ENCODE results near the gene GSTO1. TPM values are rescaled to one million over a fixed set of nuclear protein-coding genes. Genes with fewer than 3 reads are reported as not detected.

The GSTO1 gene
- total and polyA plus RNA-seq, 9 of the 15 experiments (the other 6 are each of a cell fraction or from before 2014, with no cell fraction given) = 136 to 592 (median 237) TPM

DNA sequence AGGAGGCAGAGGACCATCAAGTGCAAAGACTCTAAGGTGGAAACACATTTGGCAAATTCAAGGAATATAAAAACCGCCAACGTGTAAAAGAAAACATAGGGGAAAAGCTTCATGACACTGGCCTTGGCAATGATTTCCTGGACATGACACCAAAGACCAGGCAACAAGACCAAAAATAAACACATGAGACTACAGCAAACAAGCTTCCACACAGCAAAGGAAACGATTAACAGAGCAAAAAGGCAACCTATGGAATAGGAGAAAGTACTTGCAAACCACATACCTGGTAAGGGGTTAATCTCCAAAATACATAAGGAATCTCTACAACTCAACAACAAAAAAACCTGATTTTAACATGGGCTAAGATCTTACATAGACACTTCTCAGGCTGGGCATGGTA, 3.5 kb downstream of the GSTO1 start:
- peaks cover 17 to 34% of the 10 kb centered on the region in 2 experiments; a peak in 4 of 5 replicates for H3K4me1 ChIP-seq (replicated peaks in 1 of 2; ENCODE audit: control insufficient read depth in 2 of 2, insufficient read depth in 2 of 2, low read length in 2 of 2)
- H3K36me3 ChIP-seq (ENCODE audit: control insufficient read depth, insufficient read depth, low read length) = peaks cover 74% of the 10 kb centered on the region
- no peak for ATAC-seq
- no peaks in the 10 kb centered on the region for H3K27me3 ChIP-seq (ENCODE audit: control insufficient read depth in 2 of 2, insufficient read depth in 2 of 2, low read length in 2 of 2)
- no peak for DNase-seq (ENCODE audit: extremely low read depth in 1 of 4, low spot score in 3 of 4)
- in situ Hi-C loops (cut with MboI) = no loop called here
- no TSS peak for BruUV-seq (replicated peaks)
- no peak overlapping the region for H3K4me3 ChIP-seq
- H2AFZ ChIP-seq (ENCODE audit: low read depth, low read length) = no peak overlapping the region
- no peak overlapping the region; the same call in none of the 2 replicates for H3K4me2 ChIP-seq (ENCODE audit: insufficient read depth, low read length)
- peaks cover 86% of the 10 kb centered on the region for H3K79me2 ChIP-seq (ENCODE audit: control insufficient read depth, insufficient read depth, low read length)
- no peaks in the 10 kb centered on the region for H4K20me1 ChIP-seq (replicated peaks; ENCODE audit: control insufficient read depth, insufficient read depth, low read length)
- no peak overlapping the region for H3K9ac ChIP-seq (ENCODE audit: insufficient read depth in 1 of 2, low read depth in 2 of 2, low read length in 2 of 2)
- no peak overlapping the region; the same call in 2 of the 3 replicates for H3K27ac ChIP-seq (ENCODE audit: extremely low read depth, low read depth, low read length)
- ChIA-PET CTCF (ENCODE audit: low intra/inter-chr PET ratio) (no interaction called here), POLR2A (no interaction called here)
- H3K9me3 ChIP-seq (replicated peaks; ENCODE audit: control insufficient read depth, insufficient read depth, low read depth, low read length) = no peaks in the 10 kb centered on the region
- H3K9me1 ChIP-seq (ENCODE audit: control insufficient read depth, insufficient read depth, low read length) = no peaks in the 10 kb centered on the region
- no peak for FAIRE-seq
- TF ChIP-seq POLR3A (IDR thresholded peaks at IDR 0.05; ENCODE audit: borderline replicate concordance, extremely low read depth, insufficient read depth, insufficient read length) = no peak
- no peak for TF ChIP-seq WHSC1 (IDR thresholded peaks at IDR 0.05; ENCODE audit: low read length)
- no peak for TF ChIP-seq RB1 (IDR thresholded peaks at IDR 0.05; ENCODE audit: low read depth)
- no peak for TF ChIP-seq ZNF586 (CRISPR knock-in tag; conservative IDR thresholded peaks at IDR 0.05)
- intact Hi-C loops (cut with micrococcal nuclease) = no loop called here
- 75% methylated on average over 3 of the region's 3 CpGs for WGBS (ENCODE audit: insufficient coverage, low coverage, missing lambda C conversion rate)

DNA sequence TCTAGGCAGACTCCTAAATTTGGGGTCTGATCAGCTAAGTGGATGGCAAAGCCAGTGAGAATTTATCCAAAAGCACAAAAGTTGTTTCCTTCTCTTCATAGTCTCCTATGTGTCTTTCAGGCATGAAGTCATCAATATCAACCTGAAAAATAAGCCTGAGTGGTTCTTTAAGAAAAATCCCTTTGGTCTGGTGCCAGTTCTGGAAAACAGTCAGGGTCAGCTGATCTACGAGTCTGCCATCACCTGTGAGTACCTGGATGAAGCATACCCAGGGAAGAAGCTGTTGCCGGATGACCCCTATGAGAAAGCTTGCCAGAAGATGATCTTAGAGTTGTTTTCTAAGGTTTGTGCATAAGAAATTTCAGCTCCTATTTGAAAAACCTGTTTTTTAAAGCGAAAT, 4.8 kb downstream of the GSTO1 start:
- H3K9me1 ChIP-seq (ENCODE audit: control insufficient read depth, insufficient read depth, low read length) = no peaks in the 10 kb centered on the region
- H3K36me3 ChIP-seq (ENCODE audit: control insufficient read depth, insufficient read depth, low read length) = peaks cover 86% of the 10 kb centered on the region
- H2AFZ ChIP-seq (ENCODE audit: low read depth, low read length) = no peak overlapping the region
- no peak overlapping the region for H3K4me3 ChIP-seq
- peak overlapping the region; percentile 66 for H3K4me2 ChIP-seq (ENCODE audit: insufficient read depth, low read length)
- TF ChIP-seq TBP (optimal IDR thresholded peaks at IDR 0.05; ENCODE audit: low read depth, low read length) = no peak
- no peak for TF ChIP-seq ZNF316 (IDR thresholded peaks at IDR 0.05)
- peak; percentile 30; the same call in 1 of the 2 replicates for TF ChIP-seq POLR2AphosphoS2 (IDR thresholded peaks at IDR 0.05; ENCODE audit: low read length)
- H3K4me1 ChIP-seq (replicated peaks in 1 of 2; ENCODE audit: control insufficient read depth in 2 of 2, insufficient read depth in 2 of 2, low read length in 2 of 2) = peaks cover 14 to 26% of the 10 kb centered on the region in 2 experiments; a peak in 4 of 5 replicates
- BruUV-seq (replicated peaks) = no TSS peak
- CTCF ChIA-PET (ENCODE audit: low intra/inter-chr PET ratio) = no interaction called here
- no peaks in the 10 kb centered on the region for H4K20me1 ChIP-seq (replicated peaks; ENCODE audit: control insufficient read depth, insufficient read depth, low read length)
- H3K79me2 ChIP-seq (ENCODE audit: control insufficient read depth, insufficient read depth, low read length) = peaks cover 93% of the 10 kb centered on the region
- no peak overlapping the region for H3K9ac ChIP-seq (ENCODE audit: insufficient read depth in 1 of 2, low read depth in 2 of 2, low read length in 2 of 2)
- intact Hi-C loops (cut with micrococcal nuclease) = no loop called here
- no peak for DNase-seq (ENCODE audit: extremely low read depth in 1 of 4, low spot score in 3 of 4)
- in situ Hi-C loops (cut with MboI) = no loop called here
- peak overlapping the region; percentile 77; the same call in 2 of the 3 replicates for H3K27ac ChIP-seq (ENCODE audit: extremely low read depth, low read depth, low read length)
- no peak for FAIRE-seq
- POLR2A ChIA-PET = interaction anchor here (0.7 to 1.3 kb wide), 3 partner anchors 12 to 20 kb away, joined by 3 to 4 read pairs (median 3); no protein-coding TSS in a partner anchor
- no peaks in the 10 kb centered on the region for H3K9me3 ChIP-seq (replicated peaks; ENCODE audit: control insufficient read depth, insufficient read depth, low read depth, low read length)
- no peak for ATAC-seq
- 89% methylated on average over 3 of the region's 3 CpGs for WGBS (ENCODE audit: insufficient coverage, low coverage, missing lambda C conversion rate)
- no peaks in the 10 kb centered on the region for H3K27me3 ChIP-seq (ENCODE audit: control insufficient read depth in 2 of 2, insufficient read depth in 2 of 2, low read length in 2 of 2)
